ENCODE results near the gene BNC1. TPM values are rescaled to one million over a fixed set of nuclear protein-coding genes. Genes with fewer than 3 reads are reported as not detected.

The BNC1 gene
- total and polyA plus RNA-seq, 8 donors = 0.15 to 1.6 (median 0.97) TPM

DNA sequence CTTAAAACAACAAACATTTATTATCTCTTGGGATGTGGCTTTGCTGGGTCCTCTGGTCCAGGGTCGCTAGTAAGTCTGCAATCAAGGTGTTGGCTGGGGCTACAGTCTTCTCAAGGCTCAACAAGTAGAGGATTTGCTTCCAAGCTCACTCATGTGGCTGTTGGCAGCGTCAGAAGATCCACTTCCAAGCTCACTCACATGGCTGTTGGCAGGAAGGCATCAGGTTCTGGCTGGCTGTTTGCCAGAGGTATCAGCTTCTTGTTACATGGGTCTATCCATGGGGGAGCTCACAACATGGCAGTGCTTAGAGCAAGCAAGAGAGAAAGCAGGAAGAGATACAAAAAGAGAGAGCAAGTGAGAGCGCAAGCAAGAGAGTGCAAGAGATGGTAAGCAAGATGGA, 15.0 kb upstream of the BNC1 start:
- intact Hi-C loops (cut with DNase I) = no loop called here
- Histone ChIP-seq H3K27ac (no peak overlapping the region), H3K27me3 (peaks cover 0 to 37% of the 10 kb centered on the region in 2 donors), H3K4me1 (no peaks in the 10 kb centered on the region), H3K4me3 (no peak overlapping the region), H3K9me3 (no peaks in the 10 kb centered on the region), H3K36me3 (no peaks in the 10 kb centered on the region)
- no peak for ATAC-seq
- no peak for DNase-seq
- TF ChIP-seq, protein P1, sequence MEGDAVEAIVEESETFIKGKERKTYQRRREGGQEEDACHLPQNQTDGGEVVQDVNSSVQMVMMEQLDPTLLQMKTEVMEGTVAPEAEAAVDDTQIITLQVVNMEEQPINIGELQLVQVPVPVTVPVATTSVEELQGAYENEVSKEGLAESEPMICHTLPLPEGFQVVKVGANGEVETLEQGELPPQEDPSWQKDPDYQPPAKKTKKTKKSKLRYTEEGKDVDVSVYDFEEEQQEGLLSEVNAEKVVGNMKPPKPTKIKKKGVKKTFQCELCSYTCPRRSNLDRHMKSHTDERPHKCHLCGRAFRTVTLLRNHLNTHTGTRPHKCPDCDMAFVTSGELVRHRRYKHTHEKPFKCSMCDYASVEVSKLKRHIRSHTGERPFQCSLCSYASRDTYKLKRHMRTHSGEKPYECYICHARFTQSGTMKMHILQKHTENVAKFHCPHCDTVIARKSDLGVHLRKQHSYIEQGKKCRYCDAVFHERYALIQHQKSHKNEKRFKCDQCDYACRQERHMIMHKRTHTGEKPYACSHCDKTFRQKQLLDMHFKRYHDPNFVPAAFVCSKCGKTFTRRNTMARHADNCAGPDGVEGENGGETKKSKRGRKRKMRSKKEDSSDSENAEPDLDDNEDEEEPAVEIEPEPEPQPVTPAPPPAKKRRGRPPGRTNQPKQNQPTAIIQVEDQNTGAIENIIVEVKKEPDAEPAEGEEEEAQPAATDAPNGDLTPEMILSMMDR (IDR thresholded peaks at IDR 0.05) = no peak

- Histone ChIP-seq H3K27me3 (peaks cover 0 to 43% of the 10 kb centered on the region in 2 donors), H3K36me3 (no peaks in the 10 kb centered on the region), H3K4me1 (no peaks in the 10 kb centered on the region), H3K27ac (no peak overlapping the region), H3K9me3 (no peaks in the 10 kb centered on the region), H3K4me3 (no peak overlapping the region)
- DNase-seq = no peak
- ATAC-seq = no peak
- TF ChIP-seq, protein P1 (IDR thresholded peaks at IDR 0.05) = no peak
- intact Hi-C loops (cut with DNase I) = no loop called here
These were observed 11.0 kb upstream of the BNC1 start for GRCh38 chr15:83295417-83295816.

DNA sequence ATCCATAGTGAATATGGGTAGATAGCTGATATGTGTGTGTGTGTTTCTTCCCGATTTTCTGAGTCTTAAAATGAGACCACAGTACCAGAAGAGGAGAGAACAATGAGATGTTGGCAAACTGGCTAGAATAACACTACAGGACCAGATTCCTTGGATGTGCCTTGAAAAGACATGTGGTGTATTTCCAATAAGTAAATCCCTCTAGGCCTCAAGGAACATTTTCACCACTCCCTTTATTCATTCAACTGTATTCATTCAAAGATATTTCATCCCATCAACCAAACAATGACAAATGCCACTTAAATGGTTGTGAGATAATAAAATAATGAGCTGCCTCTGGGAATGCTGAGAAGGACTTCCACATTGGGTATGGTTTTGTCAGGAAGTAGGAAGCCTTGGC, 8.7 kb upstream of the BNC1 start:
- H3K36me3 ChIP-seq = no peaks in the 10 kb centered on the region
- DNase-seq = no peak
- TF ChIP-seq, protein P1 (IDR thresholded peaks at IDR 0.05) = no peak

GRCh38 chr15:83292317-83292716, 7.9 kb upstream of the BNC1 start:
- DNase-seq = no peak

More for the DNA sequence above, 8.7 kb upstream of the BNC1 start:
- intact Hi-C loops (cut with DNase I) = no loop called here
- H3K27me3 ChIP-seq = peaks cover 0 to 47% of the 10 kb centered on the region in 2 donors
- H3K4me3 ChIP-seq = no peak overlapping the region
- H3K27ac ChIP-seq = no peak overlapping the region
- H3K4me1 ChIP-seq = no peaks in the 10 kb centered on the region
- ATAC-seq = no peak
- H3K9me3 ChIP-seq = no peaks in the 10 kb centered on the region

GRCh38 chr15:83290236-83290635, 5.8 kb upstream of the BNC1 start:
- H3K4me1 ChIP-seq = no peaks in the 10 kb centered on the region
- H3K27ac ChIP-seq = no peak overlapping the region
- TF ChIP-seq, protein P1 (IDR thresholded peaks at IDR 0.05) = no peak
- no peak for DNase-seq
- H3K27me3 ChIP-seq = peaks cover 13 to 63% of the 10 kb centered on the region in 2 donors
- no peak for ATAC-seq
- no peaks in the 10 kb centered on the region for H3K36me3 ChIP-seq
- H3K4me3 ChIP-seq = no peak overlapping the region
- intact Hi-C loops (cut with DNase I) = no loop called here
- no peaks in the 10 kb centered on the region for H3K9me3 ChIP-seq

More at GRCh38 chr15:83292317-83292716, 7.9 kb upstream of the BNC1 start:
- Histone ChIP-seq H3K27me3 (peaks cover 0 to 53% of the 10 kb centered on the region in 2 donors), H3K9me3 (no peaks in the 10 kb centered on the region), H3K4me3 (no peak overlapping the region), H3K4me1 (no peaks in the 10 kb centered on the region), H3K36me3 (no peaks in the 10 kb centered on the region), H3K27ac (no peak overlapping the region)
- peak; percentile 48 for ATAC-seq
- TF ChIP-seq, protein P1 (IDR thresholded peaks at IDR 0.05) = no peak
- intact Hi-C loops (cut with DNase I) = no loop called here
